ENCODE data around the gene UVRAG. TPM values are rescaled to one million over a fixed set of nuclear protein-coding genes. Genes with fewer than 3 reads are reported as not detected.

UVRAG gene
- total and polyA plus RNA-seq, 2 donors (not counting 1 experiment from before 2014, with no cell fraction given): 37.7 to 94.1 TPM

DNA sequence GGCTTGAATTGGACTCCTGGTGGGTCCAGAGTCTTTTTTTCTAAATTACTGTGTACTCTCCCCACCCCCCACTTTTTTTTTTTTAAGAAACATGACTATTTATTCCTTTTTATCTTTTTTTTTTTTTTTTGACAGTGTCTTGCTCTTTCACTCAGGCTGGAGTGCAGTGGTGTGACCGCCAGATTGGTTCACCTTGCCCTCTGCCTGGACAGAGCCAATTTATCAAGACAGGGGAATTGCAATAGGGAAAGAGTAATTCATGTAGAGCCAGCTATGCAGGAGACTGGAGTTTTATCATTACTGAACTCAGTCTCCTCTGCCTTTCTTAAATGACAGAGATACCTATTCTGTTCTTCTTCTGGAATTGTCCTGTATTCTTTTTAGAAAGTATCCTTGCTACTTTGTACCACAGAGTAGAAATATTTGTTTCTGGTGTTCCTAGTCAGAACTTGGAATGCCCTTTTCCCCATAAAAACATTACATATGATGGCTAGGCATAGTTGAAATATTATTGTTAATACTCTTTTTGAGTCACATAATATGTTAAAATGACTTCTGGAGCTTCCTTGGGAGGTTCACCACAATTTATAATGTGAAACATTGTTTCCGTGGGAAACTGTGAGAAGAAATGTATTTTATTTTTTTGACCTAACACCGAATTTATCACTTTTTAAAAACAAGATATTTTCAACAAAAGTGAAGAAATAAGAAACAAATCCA is 95.6 kb downstream of the UVRAG start:
- ATAC-seq (ENCODE audit: low read depth): no peak
- Mint-ChIP-seq H3K4me3 (no peak overlapping the region), H3K27me3 (no peaks in the 10 kb centered on the region), H3K27ac (no peak overlapping the region), H3K9me3 (ENCODE audit: insufficient read depth) (no peaks in the 10 kb centered on the region), H3K4me1 (peaks cover 36% of the 10 kb centered on the region)
- H3K79me2 ChIP-seq (ENCODE audit: control insufficient read depth, insufficient read depth, low read length): peaks cover 86% of the 10 kb centered on the region
- intact Hi-C loops (cut with micrococcal nuclease): no loop called here
- H3K9me3 ChIP-seq (ENCODE audit: control extremely low read depth in 1 of 3, control insufficient read depth in 2 of 3, insufficient read depth in 1 of 3, low read length in 2 of 3): no peaks in the 10 kb centered on the region
- CTCF ChIA-PET: interaction anchor here (0.6 to 0.7 kb wide), 2 partner anchors 48 to 156 kb away, joined by 3 read pairs; no protein-coding TSS in a partner anchor
- H3K27ac ChIP-seq (ENCODE audit: low read length in 2 of 2): no peak overlapping the region
- no peak overlapping the region for H3K4me2 ChIP-seq (replicated peaks; ENCODE audit: low read depth, low read length, poor library complexity, severe bottlenecking)
- H3K4me1 ChIP-seq (ENCODE audit: control insufficient read depth in 2 of 2, insufficient read depth in 2 of 2, low read length in 2 of 2): peaks cover 11 to 13% of the 10 kb centered on the region in 2 donors
- DNase-seq: no peak
- no peak overlapping the region for H3K9ac ChIP-seq (ENCODE audit: low read length)
- H2AFZ ChIP-seq (ENCODE audit: insufficient read depth, low read depth, low read length, poor library complexity, severe bottlenecking): no peak overlapping the region
- H3K4me3 ChIP-seq (ENCODE audit: control extremely low read depth in 1 of 5, extremely low read depth in 1 of 5, insufficient read depth in 1 of 5, low read depth in 2 of 5, low read length in 4 of 5): no peak overlapping the region
- H4K20me1 ChIP-seq (ENCODE audit: control insufficient read depth, insufficient read depth, low read length, poor library complexity, severe bottlenecking): peaks cover 73% of the 10 kb centered on the region
- POLR2A ChIA-PET: interaction anchor here (0.6 kb wide), 1 partner anchor 172 kb away, joined by 6 read pairs; no protein-coding TSS in a partner anchor
- WGBS (ENCODE audit: insufficient coverage): no CpG with 5 or more reads among the region's 3 CpGs
- H3K27me3 ChIP-seq (replicated peaks in 1 of 4; ENCODE audit: control extremely low read depth in 1 of 4, control insufficient read depth in 3 of 4, insufficient read depth in 4 of 4, low read length in 3 of 4): no peaks in the 10 kb centered on the region
- peaks cover 4 to 27% of the 10 kb centered on the region in 2 experiments for H3K36me3 ChIP-seq (replicated peaks in 1 of 2; ENCODE audit: control extremely low read depth in 1 of 2, control insufficient read depth in 1 of 2, extremely low read depth in 1 of 2, insufficient read depth in 2 of 2, low read length in 1 of 2)
- TF ChIP-seq EZH2 (IDR thresholded peaks at IDR 0.05; ENCODE audit: borderline replicate concordance, insufficient read depth, low read depth, low read length, poor library complexity, severe bottlenecking): no peak
- TF ChIP-seq, protein P1, sequence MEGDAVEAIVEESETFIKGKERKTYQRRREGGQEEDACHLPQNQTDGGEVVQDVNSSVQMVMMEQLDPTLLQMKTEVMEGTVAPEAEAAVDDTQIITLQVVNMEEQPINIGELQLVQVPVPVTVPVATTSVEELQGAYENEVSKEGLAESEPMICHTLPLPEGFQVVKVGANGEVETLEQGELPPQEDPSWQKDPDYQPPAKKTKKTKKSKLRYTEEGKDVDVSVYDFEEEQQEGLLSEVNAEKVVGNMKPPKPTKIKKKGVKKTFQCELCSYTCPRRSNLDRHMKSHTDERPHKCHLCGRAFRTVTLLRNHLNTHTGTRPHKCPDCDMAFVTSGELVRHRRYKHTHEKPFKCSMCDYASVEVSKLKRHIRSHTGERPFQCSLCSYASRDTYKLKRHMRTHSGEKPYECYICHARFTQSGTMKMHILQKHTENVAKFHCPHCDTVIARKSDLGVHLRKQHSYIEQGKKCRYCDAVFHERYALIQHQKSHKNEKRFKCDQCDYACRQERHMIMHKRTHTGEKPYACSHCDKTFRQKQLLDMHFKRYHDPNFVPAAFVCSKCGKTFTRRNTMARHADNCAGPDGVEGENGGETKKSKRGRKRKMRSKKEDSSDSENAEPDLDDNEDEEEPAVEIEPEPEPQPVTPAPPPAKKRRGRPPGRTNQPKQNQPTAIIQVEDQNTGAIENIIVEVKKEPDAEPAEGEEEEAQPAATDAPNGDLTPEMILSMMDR (IDR thresholded peaks at IDR 0.05): no peak

DNA sequence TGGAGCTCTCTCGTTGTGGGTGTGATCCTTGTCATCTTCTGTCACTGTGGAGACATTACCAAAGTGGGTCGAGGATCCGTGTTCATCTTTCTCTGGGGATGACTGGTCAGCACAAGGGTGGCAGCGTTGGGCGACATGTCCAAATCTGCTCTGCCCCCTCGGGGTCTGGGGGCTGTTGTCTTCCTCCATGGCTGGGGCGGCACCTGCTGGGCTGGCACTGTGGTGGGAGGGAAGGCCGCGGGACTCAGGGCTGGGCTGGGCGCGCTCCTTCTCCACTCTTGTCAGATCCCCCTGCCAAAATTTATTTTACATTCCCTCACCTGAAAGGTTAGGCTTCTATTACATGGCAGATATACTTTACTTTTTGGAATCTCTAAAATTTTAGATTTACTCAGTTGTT is 96.4 kb downstream of the UVRAG start:
- Histone ChIP-seq H3K79me2 (ENCODE audit: control insufficient read depth, insufficient read depth, low read length) (peaks cover 84% of the 10 kb centered on the region), H3K9ac (ENCODE audit: low read length) (no peak overlapping the region), H4K20me1 (ENCODE audit: control insufficient read depth, insufficient read depth, low read length, poor library complexity, severe bottlenecking) (peaks cover 71% of the 10 kb centered on the region), H3K36me3 (replicated peaks in 1 of 2; ENCODE audit: control extremely low read depth in 1 of 2, control insufficient read depth in 1 of 2, extremely low read depth in 1 of 2, insufficient read depth in 2 of 2, low read length in 1 of 2) (peaks cover 4 to 32% of the 10 kb centered on the region in 2 experiments), H2AFZ (ENCODE audit: insufficient read depth, low read depth, low read length, poor library complexity, severe bottlenecking) (no peak overlapping the region), H3K4me3 (ENCODE audit: control extremely low read depth in 1 of 5, extremely low read depth in 1 of 5, insufficient read depth in 1 of 5, low read depth in 2 of 5, low read length in 4 of 5) (no peak overlapping the region), H3K27ac (ENCODE audit: low read length in 2 of 2) (no peak overlapping the region), H3K4me1 (ENCODE audit: control insufficient read depth in 2 of 2, insufficient read depth in 2 of 2, low read length in 2 of 2) (peaks cover 11 to 13% of the 10 kb centered on the region in 2 donors), H3K27me3 (replicated peaks in 1 of 4; ENCODE audit: control extremely low read depth in 1 of 4, control insufficient read depth in 3 of 4, insufficient read depth in 4 of 4, low read length in 3 of 4) (no peaks in the 10 kb centered on the region), H3K4me2 (replicated peaks; ENCODE audit: low read depth, low read length, poor library complexity, severe bottlenecking) (no peak overlapping the region), H3K9me3 (ENCODE audit: control extremely low read depth in 1 of 3, control insufficient read depth in 2 of 3, insufficient read depth in 1 of 3, low read length in 2 of 3) (peaks cover 0 to 1% (median 0%) of the 10 kb centered on the region in 3 donors)
- WGBS (ENCODE audit: insufficient coverage): 100% methylated on average over 3 of the region's 11 CpGs
- DNase-seq (no peak), ATAC-seq (ENCODE audit: low read depth) (no peak)
- H3K4me1 Mint-ChIP-seq: peaks cover 36% of the 10 kb centered on the region
- TF ChIP-seq EZH2 (IDR thresholded peaks at IDR 0.05; ENCODE audit: borderline replicate concordance, insufficient read depth, low read depth, low read length, poor library complexity, severe bottlenecking): no peak
- TF ChIP-seq, protein P1 (IDR thresholded peaks at IDR 0.05): no peak
- no peaks in the 10 kb centered on the region for H3K27me3 Mint-ChIP-seq
- CTCF ChIA-PET: interaction anchor here (1.3 kb wide), 1 partner anchor 14 kb away, joined by 3 read pairs; no protein-coding TSS in a partner anchor
- POLR2A ChIA-PET: no interaction called here
- H3K4me3 Mint-ChIP-seq: no peak overlapping the region
- intact Hi-C loops (cut with micrococcal nuclease): no loop called here
- no peak overlapping the region for H3K27ac Mint-ChIP-seq
- H3K9me3 Mint-ChIP-seq (ENCODE audit: insufficient read depth): no peaks in the 10 kb centered on the region
